HepG2 (cell line): ENCODE measurements around the gene NXT1. TPM values are rescaled to one million over a fixed set of nuclear protein-coding genes. Genes with fewer than 3 reads are reported as not detected.

Source experiments
- ATAC-seq: fragments of 200-7000 bp; cut with Tn5 transposase; 3 replicates; pipeline ENCODE4 v1.9.1; 2020; ENCODE audit warnings: mild to moderate bottlenecking, moderate library complexity
- BruUV-seq: library from RNA; stranded (reverse); fragments of 400-500 nt; replicated peaks from 2 replicates; lab custom pipeline; 2021; lab: Mats Ljungman, UMichigan
- CTCF ChIA-PET: fragments of 300-600 bp; formaldehyde crosslinking; extraction: SDS; loops from one replicate; lab custom pipeline; 2021; ENCODE audit warnings: low total read pairs, inconsistent platforms, low intra/inter-chr PET ratio; lab: Yijun Ruan, JAX
- POLR2A ChIA-PET: fragments of 350-600 bp; sonication (Branson Sonifier 250); formaldehyde crosslinking; loops from one replicate; lab custom pipeline; 2020; ENCODE audit warnings: antibody characterized with exemption, inconsistent platforms; lab: Yijun Ruan, JAX
- DNase-seq: peaks from one replicate; pipeline ENCODE4 v3.0.0-alpha.2; 2015; ENCODE audit warnings: low spot score
- FAIRE-seq: peaks from 3 replicates; lab custom pipeline; 2011; peaks lifted over from hg19 to GRCh38; lab: Jason Lieb, UNC
- H2AFZ ChIP-seq: one replicate; pipeline ENCODE4 v1.6.1; 2011; ENCODE audit warnings: low read length, inconsistent platforms
- H3K27ac ChIP-seq: fragments of 300-600 bp; 3 replicates; pipeline ENCODE4 v1.8.0; 2011; ENCODE audit warnings: mixed run types, mild to moderate bottlenecking, mixed read lengths, low read length, inconsistent platforms; ENCODE audit not compliant: insufficient read depth; ENCODE audit errors: extremely low read length
- H3K27me3 ChIP-seq, 2 experiments: fragments of 200-600 bp in 1 of 2; 2 replicates in 1 of 2; 3 replicates in 1 of 2; pipeline versions ENCODE4 v1.6.0 to v1.8.0; 2011; ENCODE audit warnings: low read length in 2 of 2, mild to moderate bottlenecking in 2 of 2, moderate library complexity in 2 of 2, inconsistent platforms in 1 of 2; ENCODE audit not compliant: insufficient read depth in 2 of 2, control insufficient read depth in 1 of 2
- H3K36me3 ChIP-seq, 2 experiments: fragments of 200-600 bp in 1 of 2; replicated peaks in 1 of 2; 2 replicates in 1 of 2; 3 replicates in 1 of 2; pipeline versions ENCODE4 v1.5.1 to v1.8.0; 2011; ENCODE audit warnings: low read length in 2 of 2, inconsistent platforms in 1 of 2; ENCODE audit not compliant: insufficient read depth in 2 of 2, control insufficient read depth in 1 of 2
- H3K4me1 ChIP-seq: 2 replicates; pipeline ENCODE4 v1.5.1; 2012; ENCODE audit warnings: low read length, inconsistent platforms; ENCODE audit not compliant: insufficient read depth
- H3K4me2 ChIP-seq: 2 replicates; pipeline ENCODE4 v1.6.0; 2011; ENCODE audit warnings: low read depth, low read length, inconsistent platforms
- H3K4me3 ChIP-seq, 3 experiments: fragments of 200-600 bp in 1 of 3; sonication (generic), shearing (Covaris generic) in 1 of 3; replicated peaks in 1 of 3; 2 replicates each; pipeline ENCODE4 v1.5.1; 2011 to 2016; ENCODE audit warnings: low read length in 3 of 3, inconsistent platforms in 2 of 3, low read depth in 2 of 3, mild to moderate bottlenecking in 2 of 3, control low read depth in 1 of 3, mixed read lengths in 1 of 3; ENCODE audit not compliant: insufficient read depth in 1 of 3
- H3K79me2 ChIP-seq: one replicate; pipeline ENCODE4 v1.6.1; 2011; ENCODE audit warnings: low read length, inconsistent platforms; ENCODE audit not compliant: insufficient read depth
- H3K9ac ChIP-seq: 2 replicates; pipeline ENCODE4 v1.6.0; 2011; ENCODE audit warnings: mild to moderate bottlenecking, low read depth, low read length, inconsistent platforms; ENCODE audit not compliant: insufficient read depth
- H3K9me3 ChIP-seq: 2 replicates; pipeline ENCODE4 v1.5.1; 2012; ENCODE audit warnings: mild to moderate bottlenecking, low read length
- H4K20me1 ChIP-seq: 2 replicates; pipeline ENCODE4 v1.6.0; 2011; ENCODE audit warnings: inconsistent platforms, mild to moderate bottlenecking, low read length, moderate library complexity; ENCODE audit not compliant: insufficient read depth
- BHLHE40 ChIP-seq: IDR thresholded peaks from 2 replicates; pipeline ENCODE4 v1.6.1; 2011; ENCODE audit warnings: low read length, improper control_type of control experiment
- GTF2F1 ChIP-seq: fragments of 150-350 bp; IDR thresholded peaks from 2 replicates; pipeline ENCODE4 v1.6.1; 2014; ENCODE audit warnings: low read length
- HHEX ChIP-seq: IDR thresholded peaks from 2 replicates; pipeline ENCODE4 v1.6.1; 2016; ENCODE audit warnings: control low read depth
- HNRNPL ChIP-seq: fragments of 200-400 bp; formaldehyde crosslinking; IDR thresholded peaks from 2 replicates; pipeline ENCODE4 v1.6.1; 2017; ENCODE audit warnings: mild to moderate bottlenecking, low read depth, low read length
- KLF11 ChIP-seq: IDR thresholded peaks from 2 replicates; pipeline ENCODE4 v1.6.1; 2016; ENCODE audit warnings: missing compliant biosample characterization
- POLR2AphosphoS5 ChIP-seq: IDR thresholded peaks from 2 replicates; pipeline ENCODE4 v1.6.1; 2012; ENCODE audit warnings: low read depth, low read length
- POLR2G ChIP-seq: fragments of 200-400 bp; formaldehyde crosslinking; IDR thresholded peaks from 2 replicates; pipeline ENCODE4 v1.6.1; 2018; ENCODE audit warnings: mild to moderate bottlenecking, low read depth, low read length, moderate library complexity
- TGIF2 ChIP-seq: IDR thresholded peaks from 2 replicates; pipeline ENCODE4 v1.6.1; 2016; ENCODE audit warnings: control low read depth, missing compliant biosample characterization
- ZNF121 ChIP-seq: sonication (generic); formaldehyde crosslinking; IDR thresholded peaks from 2 replicates; pipeline ENCODE4 v1.5.0; 2020; ENCODE audit warnings: mild to moderate bottlenecking, missing genetic modification reagents
- ZNF572 ChIP-seq: sonication (generic); formaldehyde crosslinking; IDR thresholded peaks from 2 replicates; pipeline ENCODE4 v1.5.1; 2020; ENCODE audit warnings: mild to moderate bottlenecking, missing genetic modification reagents
- ZNF816 ChIP-seq: sonication (generic); formaldehyde crosslinking; IDR thresholded peaks from 2 replicates; pipeline ENCODE4 v1.8.0; 2022; ENCODE audit warnings: missing genetic modification reagents, mild to moderate bottlenecking, borderline replicate concordance
- WGBS: methylation state at CpG from one replicate; pipeline ENCODE4 v1.1.6; 2017; ENCODE audit warnings: low lambda C conversion rate; 5-methylcytosine and 5-hydroxymethylcytosine counted together
- in situ Hi-C: cut with HindIII; loops from 2 replicates; pipeline ENCODE4 v1.10.0; 2017; ENCODE audit warnings: low pct_unique_long_range_greater_than_20kb; ENCODE audit not compliant: extremely low pct_ligation_motif_present
- intact Hi-C: fragments of 100-400 bp; cut with micrococcal nuclease; formaldehyde crosslinking; loops from one replicate; pipeline ENCODE4 v1.10.0; 2022; ENCODE audit not compliant: unreplicated experiment
- polyA plus RNA-seq, 8 experiments: library from polyadenylated mRNA; depleted of rRNA in 3 of 8; stranded (reverse) in 7 of 8; unstranded in 1 of 8; fragments of >200 nt; fragmentation: Illumina TruSeq in 4 of 8; extraction: Trizol in 4 of 8; gene quantifications; 2 replicates each; pipeline versions ENCODE4 v1.2.1 to v1.2.3, GENCODE V29; 2011 to 2016; ENCODE audit warnings: low read depth in 4 of 8, missing spikeins in 1 of 8, mixed read lengths in 1 of 8; ENCODE audit not compliant: insufficient read depth in 1 of 8
- total RNA-seq, 5 experiments: library from RNA; depleted of rRNA; stranded (reverse); fragments of >200 nt; fragmentation: Illumina TruSeq; extraction: Trizol; gene quantifications; 2 replicates each; pipeline ENCODE4 v1.2.3, GENCODE V29; 2016; ENCODE audit warnings: low read depth in 1 of 5
- TF ChIP-seq, protein P1 (sequence below): sonication (generic); formaldehyde crosslinking; IDR thresholded peaks from 2 replicates; pipeline ENCODE4 v1.5.0; 2020; ENCODE audit warnings: mild to moderate bottlenecking, missing genetic modification reagents
- TF ChIP-seq, protein P2 (sequence below): sonication (generic); IDR thresholded peaks from 2 replicates; pipeline ENCODE4 v1.6.1; 2016; ENCODE audit warnings: low read depth, borderline replicate concordance

Gene NXT1
- total and polyA plus RNA-seq, 2 of the 13 experiments (the other 11 are each of a cell fraction or from before 2014, with no cell fraction given), result 35.6 to 65.9 TPM

DNA sequence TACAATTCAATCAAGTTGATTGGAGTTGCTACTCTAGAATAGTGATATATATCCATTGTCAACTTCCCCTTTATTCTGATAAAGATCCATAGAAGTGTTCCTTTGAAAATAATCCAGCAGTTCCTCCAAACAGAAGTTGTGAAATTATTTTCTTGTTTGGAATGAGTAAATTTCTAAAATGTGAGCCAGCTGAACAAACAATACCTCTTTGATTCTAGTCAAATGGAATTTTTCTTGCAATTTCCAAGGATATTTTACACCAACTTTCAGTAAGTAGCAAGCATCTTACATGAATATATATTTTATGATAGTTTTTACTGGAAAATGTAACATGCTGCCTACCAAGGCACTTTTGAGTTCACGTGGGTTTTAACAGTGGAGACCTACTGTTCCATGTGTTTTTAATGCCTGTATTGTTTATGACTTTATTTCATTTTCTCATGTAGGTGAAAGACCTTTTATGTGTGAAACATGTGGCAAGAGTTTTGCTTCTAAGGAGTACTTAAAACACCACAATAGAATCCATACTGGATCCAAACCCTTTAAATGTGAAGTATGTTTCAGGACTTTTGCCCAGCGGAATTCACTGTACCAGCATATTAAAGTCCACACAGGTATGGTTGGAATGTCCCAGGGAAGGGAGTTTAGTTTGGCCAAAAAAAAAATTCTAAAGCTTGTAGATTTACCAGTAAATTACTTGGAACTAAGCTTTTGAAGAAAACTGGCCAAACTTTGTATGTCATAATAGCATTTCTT is 17.9 kb downstream of the NXT1 start:
- DNase-seq (no peak), ATAC-seq (no peak), FAIRE-seq (no peak)
- Histone ChIP-seq H3K4me2 (no peak overlapping the region), H3K9ac (no peak overlapping the region), H3K27me3 (no peaks in the 10 kb centered on the region), H3K4me3 (no peak overlapping the region), H3K4me1 (peaks cover 43% of the 10 kb centered on the region), H4K20me1 (peaks cover 5% of the 10 kb centered on the region; the same call in 1 of the 2 replicates), H3K27ac (no peak overlapping the region), H3K36me3 (peaks cover 35 to 70% of the 10 kb centered on the region in 2 experiments), H2AFZ (no peak overlapping the region), H3K9me3 (no peaks in the 10 kb centered on the region), H3K79me2 (peaks cover 47% of the 10 kb centered on the region)
- 93% methylated on average over 2 of the region's 2 CpGs for WGBS
- POLR2A ChIA-PET, result interaction anchor here (1.4 to 1.9 kb wide), 3 partner anchors 10 to 18 kb away, joined by 3 to 6 read pairs (median 3); partner anchors contain the start of gene NXT1
- in situ Hi-C loops (no loop called here), intact Hi-C loops (no loop called here)
- no TSS peak for BruUV-seq
- CTCF ChIA-PET, result no interaction called here
- no peak for TF ChIP-seq BHLHE40
- peak; percentile 28 for TF ChIP-seq POLR2AphosphoS5
- TF ChIP-seq HNRNPL, result 0 out of 2 replicates have a peak, but pooled peaks have one; percentile 31
- no peak for TF ChIP-seq ZNF121 (CRISPR knock-in tag)
- TF ChIP-seq, protein P1, sequence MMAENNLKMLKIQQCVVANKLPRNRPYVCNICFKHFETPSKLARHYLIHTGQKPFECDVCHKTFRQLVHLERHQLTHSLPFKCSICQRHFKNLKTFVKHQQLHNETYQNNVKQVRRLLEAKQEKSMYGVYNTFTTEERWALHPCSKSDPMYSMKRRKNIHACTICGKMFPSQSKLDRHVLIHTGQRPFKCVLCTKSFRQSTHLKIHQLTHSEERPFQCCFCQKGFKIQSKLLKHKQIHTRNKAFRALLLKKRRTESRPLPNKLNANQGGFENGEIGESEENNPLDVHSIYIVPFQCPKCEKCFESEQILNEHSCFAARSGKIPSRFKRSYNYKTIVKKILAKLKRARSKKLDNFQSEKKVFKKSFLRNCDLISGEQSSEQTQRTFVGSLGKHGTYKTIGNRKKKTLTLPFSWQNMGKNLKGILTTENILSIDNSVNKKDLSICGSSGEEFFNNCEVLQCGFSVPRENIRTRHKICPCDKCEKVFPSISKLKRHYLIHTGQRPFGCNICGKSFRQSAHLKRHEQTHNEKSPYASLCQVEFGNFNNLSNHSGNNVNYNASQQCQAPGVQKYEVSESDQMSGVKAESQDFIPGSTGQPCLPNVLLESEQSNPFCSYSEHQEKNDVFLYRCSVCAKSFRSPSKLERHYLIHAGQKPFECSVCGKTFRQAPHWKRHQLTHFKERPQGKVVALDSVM (CRISPR knock-in tag), result no peak
- TF ChIP-seq TGIF2 (CRISPR knock-in tag), result no peak
- TF ChIP-seq KLF11 (CRISPR knock-in tag), result no peak
- TF ChIP-seq, protein P2, sequence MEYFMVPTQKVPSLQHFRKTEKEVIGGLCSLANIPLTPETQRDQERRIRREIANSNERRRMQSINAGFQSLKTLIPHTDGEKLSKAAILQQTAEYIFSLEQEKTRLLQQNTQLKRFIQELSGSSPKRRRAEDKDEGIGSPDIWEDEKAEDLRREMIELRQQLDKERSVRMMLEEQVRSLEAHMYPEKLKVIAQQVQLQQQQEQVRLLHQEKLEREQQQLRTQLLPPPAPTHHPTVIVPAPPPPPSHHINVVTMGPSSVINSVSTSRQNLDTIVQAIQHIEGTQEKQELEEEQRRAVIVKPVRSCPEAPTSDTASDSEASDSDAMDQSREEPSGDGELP, result peak; percentile 42; the same call in 1 of the 2 replicates
- TF ChIP-seq HHEX (CRISPR knock-in tag), result no peak
- no peak for TF ChIP-seq ZNF572
- TF ChIP-seq POLR2G, result 0 out of 2 replicates have a peak, but pooled peaks have one; percentile 16
- no peak for TF ChIP-seq GTF2F1
- no peak for TF ChIP-seq ZNF816
